Hippocampal formation (tissue), 2 donors: Measurements from ENCODE around the gene PARD6A.
A peak's percentile ranks its signal among the peaks of the same experiment; 100 is the strongest.

ENCODE experiments used
- DNase-seq, 2 donors: peaks; one replicate each; lab custom pipeline; 2025; lab: John Stamatoyannopoulos, UW

PARD6A gene, protein sequence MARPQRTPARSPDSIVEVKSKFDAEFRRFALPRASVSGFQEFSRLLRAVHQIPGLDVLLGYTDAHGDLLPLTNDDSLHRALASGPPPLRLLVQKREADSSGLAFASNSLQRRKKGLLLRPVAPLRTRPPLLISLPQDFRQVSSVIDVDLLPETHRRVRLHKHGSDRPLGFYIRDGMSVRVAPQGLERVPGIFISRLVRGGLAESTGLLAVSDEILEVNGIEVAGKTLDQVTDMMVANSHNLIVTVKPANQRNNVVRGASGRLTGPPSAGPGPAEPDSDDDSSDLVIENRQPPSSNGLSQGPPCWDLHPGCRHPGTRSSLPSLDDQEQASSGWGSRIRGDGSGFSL

DNA sequence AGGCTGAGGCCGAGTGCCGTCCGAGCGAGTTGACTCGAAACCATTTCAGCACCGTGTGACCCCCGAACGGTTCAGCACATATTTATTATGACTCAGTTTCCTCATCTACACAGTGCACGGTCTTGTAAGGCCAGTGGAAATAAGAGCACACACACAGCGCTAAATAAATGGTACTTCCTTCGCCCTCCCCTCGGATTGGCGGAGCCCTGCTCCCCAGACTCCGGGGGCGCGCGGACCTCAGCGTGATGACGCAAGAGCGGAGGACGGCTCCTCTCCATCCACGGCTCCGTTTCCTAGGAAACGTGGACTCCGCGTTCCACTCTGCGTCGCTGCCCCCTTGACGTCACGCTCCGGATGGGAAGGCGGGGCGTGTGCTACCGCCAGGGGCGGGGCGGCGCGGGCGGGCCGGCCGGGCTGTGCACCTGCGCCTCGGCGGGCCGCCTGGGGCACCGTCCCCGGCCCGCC, at the start of gene PARD6A:
PARD6A (plus strand) TSS at position 397 of the 465 bp plus-strand sequence. CDS start 79 bp downstream, outside the sequence.
- DNase-seq: peak; percentile 94 to 96

DNA sequence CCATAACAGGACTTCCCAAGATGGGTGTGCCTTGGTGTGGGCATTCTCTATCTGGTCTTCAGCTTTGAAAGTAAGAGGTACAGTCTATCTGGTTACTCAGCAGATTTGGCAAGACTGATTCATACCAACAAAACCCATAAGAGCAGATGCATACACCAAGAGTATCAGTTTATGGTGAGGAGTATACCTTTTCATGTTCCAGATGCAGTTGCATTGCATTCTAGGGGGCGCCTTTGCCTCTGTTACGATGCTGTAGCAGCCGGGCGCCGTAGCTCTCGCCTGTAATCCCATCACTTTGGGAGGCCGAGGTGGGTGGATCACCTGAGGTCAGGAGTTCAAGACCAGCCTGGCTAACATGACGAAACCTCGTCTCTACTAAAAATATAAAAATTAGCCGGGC, 47.0 kb upstream of the PARD6A start:
- no peak for DNase-seq

DNA sequence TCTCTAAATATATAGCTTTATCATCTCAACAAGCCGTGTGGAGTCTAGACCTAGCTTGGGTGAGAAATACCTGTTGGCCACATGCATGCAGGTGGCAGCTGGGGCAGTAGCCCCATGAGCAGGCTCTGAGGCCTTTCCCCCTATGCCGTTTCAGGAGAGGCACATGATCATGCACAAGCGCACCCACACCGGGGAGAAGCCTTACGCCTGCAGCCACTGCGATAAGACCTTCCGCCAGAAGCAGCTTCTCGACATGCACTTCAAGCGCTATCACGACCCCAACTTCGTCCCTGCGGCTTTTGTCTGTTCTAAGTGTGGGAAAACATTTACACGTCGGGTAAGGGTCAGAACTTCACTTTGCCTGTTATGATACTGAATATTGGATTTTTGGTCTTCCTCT, 32.5 kb upstream of the PARD6A start:
- DNase-seq: no peak

DNA sequence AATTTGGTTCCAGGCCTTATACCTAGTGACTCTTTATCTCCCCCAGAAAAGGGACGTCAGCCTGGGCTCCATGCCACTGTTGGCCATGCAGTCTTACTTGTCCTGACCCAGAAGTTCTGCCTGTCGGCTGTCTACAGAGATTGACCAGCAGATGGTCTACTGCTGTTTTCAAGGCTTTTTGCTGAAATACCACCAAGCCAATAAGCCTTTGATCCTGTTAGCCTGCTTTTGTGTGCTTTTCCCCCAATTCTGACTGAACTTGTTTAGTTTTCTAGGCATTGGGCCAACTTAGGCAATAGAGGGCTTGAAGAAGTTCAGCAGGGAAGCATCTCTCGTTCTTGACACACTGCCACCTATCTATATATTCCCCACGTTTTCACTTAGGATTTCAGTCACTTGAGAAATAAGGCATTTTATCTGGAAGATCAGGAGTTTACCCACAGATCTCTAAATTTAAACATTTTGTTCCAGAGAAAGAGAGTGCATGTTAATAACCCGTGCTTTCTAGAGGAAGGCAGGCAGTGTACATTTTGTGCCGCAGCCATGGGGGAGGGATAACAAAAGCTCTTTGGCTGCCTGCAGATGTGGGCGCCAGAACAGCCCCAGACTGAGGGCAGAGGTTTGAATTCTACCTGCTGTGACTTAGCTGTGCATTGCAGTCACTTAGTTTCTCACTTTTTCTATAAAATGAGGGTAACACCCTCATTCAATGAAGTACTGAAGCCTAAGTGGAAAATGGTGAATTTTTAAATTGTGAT, 28.2 kb upstream of the PARD6A start:
- peak in 1 of 2 donors; percentile 26 for DNase-seq

DNA sequence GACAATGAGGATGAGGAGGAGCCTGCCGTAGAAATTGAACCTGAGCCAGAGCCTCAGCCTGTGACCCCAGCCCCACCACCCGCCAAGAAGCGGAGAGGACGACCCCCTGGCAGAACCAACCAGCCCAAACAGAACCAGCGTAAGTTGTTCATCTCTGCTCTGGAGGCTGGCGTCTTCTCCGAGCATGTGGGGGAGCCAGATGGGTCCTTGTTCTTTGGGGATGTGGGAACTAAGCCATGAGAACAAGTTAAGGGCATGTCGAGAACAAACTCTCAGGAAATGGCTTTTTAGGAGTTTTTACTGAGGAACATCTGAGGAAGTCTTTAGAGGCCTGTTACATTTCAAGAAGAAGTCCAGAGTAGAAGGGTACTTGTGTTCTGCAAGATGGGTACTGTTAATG, 24.0 kb upstream of the PARD6A start:
- DNase-seq: peak in 1 of 2 donors; percentile 50

DNA sequence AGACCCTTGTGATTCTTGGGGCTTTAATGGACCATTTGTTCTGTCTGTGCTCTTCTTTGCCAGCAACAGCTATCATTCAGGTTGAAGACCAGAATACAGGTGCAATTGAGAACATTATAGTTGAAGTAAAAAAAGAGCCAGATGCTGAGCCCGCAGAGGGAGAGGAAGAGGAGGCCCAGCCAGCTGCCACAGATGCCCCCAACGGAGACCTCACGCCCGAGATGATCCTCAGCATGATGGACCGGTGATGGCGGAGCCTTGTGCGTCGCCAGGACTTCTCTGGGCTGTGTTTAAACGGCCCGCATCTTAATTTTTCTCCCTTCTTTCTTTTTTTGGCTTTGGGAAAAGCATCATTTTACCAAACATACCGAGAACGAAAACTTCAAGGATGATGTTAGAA, 23.1 kb upstream of the PARD6A start:
- DNase-seq: no peak

DNA sequence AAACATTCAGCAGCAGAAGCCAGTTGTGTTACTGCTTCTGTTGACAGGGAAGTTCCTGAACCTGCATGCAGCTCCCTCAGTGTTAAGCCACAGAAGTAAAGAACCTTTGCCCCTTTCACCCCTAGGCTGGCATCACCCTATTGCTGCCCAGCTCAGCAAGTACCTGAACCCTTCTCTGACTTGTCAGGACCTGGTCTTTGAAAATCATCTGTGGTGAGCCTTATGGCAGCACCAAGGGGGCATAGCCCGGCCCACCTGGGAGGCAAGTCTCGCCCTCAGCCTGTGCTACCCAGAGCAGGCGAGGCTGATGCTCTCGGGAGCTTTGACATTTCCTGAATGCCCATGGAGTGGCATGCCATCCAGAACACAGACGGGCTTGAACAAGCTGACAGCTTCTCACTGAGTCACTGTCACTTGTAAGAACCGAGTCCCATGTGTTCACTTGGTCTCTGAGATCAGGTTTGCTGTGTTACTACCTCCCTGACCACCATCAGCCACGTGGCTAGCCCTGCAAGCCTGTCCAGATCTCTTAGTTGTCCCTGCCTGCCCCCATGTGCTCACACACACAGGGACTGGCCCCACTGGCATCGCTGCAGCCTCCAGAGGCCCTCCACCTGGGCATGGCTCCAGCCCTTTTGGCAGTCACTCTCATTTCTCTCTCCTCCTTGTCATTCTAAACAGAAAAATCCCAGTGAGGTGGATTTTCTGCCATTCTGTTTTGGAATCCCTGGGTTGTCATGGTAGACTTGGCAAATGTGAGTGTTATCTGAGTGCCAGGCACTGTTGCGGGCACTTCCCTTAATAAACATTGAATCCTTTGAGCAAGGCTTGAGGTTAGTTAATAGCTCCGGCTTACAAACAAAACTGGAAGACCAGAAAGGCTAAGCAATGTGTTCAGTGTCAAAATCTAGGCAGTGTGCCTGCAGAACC, 18.7 kb upstream of the PARD6A start:
- peak; percentile 62 for DNase-seq

DNA sequence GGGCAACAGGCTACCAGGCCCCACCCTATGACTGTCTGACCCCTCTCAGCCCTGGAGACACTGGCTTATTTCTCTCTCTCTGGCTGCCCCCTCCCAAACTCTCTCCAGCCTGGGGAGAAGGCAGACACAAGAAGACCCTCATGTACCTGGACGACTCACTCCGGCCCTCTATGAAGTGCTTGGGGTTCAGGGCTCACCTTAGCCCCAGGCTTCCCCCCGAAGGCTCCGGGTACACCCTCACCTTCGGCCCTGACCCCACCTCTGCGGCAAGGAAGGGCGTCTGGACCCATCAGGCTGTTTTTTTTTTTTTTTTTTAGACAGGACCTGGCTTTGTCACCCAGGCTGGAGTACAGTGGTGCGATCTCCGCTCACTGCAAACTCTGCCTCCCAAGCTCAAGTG, 16.7 kb upstream of the PARD6A start:
- no peak for DNase-seq

DNA sequence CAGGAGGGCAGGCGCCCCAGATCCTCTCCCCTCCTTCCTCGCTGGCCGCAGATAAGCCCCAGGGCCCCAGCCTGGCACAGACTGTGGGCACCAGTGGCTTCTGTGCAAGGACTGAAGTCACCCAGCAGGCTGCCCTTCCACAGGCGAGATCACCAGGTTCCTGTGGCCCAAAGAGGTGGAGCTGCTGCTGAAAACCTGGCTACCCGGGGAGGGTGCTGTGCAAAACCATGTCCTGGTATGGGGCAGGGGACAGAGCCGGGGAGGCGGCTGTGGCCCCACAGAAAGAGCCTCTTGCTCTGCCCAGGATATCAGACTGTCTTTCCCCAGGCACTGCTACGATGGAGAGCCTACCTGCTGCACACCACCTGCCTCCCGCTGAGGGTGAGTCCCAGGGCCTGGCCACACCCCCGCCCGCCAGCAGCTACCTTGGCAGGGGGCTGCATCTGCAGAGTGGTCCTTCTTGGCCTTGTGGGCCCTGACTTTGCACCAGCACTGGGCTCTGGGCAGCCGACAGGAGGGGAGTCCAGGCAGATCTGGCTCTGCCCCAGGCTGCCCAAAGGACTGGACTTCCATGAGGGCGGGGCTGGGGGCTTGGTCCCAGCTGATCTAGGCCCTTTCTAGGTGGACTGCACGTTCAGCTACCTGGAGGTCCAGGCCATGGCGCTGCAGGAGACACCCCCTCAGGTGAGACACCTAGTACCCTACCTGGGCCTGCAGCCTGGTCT, 15.2 kb upstream of the PARD6A start:
- no peak for DNase-seq

DNA sequence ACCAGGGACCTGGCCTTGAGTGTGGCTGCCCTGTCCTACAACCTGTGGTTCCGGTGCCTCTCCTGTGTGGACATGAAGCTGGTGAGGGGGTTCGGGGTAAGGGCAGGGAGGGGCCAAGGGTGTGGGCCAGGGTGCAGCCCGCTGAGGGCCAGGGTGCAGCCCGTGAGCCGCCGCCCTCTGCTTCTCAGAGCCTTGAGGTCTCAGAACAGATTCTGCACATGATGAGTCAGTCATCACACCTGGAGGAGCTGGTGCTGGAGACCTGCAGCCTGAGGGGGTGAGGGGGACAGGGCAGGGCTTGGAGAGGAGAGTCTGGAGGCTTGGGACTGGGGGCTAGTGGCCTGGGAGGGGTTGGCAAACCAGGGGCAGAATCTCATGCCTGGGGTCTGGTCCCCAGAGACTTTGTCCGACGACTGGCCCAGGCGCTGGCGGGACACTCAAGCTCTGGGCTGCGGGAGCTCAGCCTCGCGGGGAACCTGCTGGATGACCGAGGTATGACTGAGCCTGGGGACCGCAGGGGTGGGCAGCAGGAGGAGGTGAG, 13.6 kb upstream of the PARD6A start:
- DNase-seq: no peak

DNA sequence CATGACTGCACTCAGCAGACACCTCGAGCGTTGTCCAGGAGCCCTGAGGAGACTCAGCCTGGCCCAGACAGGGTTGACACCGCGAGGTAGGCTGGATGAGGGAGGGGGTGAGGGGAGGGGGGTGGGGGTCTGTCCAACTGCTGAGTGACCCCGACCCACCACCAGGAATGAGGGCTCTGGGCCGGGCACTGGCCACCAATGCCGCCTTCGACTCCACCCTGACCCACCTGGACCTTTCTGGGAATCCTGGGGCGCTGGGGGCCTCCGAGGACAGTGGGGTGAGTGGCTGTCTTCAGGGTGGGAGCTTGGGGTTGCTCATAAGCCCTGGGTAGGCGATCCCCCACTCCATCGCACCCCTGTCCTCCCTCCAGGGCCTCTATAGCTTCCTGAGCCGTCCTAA, 13.1 kb upstream of the PARD6A start:
- DNase-seq: no peak

DNA sequence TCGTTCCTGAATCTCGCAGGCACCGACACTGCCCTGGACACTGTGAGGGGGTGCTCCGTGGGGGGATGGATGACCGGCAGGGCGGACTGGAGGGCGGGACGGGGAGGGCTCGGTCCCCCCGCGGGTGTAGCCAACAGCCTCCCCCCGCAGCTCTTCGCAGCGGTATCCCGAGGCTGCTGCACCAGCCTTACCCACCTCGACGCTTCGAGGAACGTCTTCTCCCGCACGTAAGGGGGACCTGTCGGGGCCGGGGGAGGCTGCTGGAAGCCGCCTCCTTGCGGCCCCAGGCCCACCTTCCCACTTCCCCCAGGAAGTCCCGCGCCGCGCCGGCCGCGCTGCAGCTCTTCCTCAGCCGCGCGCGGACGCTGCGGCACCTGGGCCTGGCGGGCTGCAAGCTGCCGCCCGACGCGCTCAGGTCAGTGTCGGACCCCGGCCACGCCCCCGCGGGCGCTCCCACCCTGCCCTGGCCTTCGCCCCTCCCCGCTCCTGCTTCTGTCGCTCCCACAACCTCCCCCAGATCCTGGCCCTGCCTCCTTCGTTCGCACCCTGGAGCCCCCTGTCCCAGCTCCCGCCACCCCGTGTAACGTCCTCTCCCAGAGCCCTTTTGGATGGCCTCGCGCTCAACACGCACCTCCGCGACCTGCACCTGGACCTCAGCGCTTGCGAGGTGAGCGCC, 12.5 kb upstream of the PARD6A start:
- DNase-seq: no peak

DNA sequence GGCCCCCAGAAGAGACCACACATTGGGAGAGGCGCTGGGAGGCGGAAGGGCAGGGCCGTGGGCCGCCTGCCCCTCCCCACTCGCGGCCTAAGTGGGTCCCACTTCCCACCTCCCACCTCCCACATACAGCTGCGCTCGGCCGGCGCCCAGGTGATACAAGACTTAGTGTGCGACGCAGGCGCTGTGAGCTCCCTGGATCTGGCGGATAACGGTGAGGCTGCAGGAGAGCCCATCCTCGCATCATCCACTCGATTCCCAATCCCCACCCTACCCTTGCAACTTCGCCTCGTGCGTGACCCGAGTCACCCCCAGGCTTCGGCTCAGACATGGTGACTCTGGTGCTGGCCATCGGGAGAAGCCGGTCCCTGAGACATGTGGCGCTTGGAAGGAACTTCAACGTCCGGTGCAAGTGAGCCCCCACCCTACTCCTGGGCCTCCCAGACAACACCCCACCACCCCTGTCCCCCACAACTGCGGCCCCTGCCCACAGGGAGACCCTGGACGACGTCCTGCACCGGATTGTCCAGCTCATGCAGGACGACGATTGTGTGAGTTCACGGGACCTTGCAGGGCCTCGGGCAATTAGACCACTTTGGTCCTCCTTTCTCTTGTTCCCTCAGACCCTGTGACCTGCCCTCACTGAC, 11.9 kb upstream of the PARD6A start:
- DNase-seq: no peak

DNA sequence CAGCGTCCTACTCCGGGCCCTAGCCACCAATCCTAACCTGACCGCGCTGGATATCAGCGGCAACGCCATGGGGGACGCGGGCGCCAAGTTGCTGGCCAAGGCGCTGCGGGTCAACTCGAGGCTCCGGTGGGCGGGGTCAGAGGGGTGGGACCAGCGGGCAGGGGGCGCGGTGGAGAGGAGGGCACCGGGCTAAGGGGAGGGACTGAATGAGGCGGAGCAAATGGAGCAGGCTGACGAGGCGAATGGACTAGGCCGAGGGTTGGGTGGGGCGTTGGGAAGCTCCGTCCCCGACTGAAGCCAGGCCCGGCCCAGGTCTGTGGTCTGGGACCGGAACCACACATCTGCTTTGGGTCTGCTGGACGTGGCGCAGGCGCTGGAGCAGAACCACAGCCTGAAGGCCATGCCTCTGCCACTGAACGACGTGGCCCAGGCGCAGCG, 11.2 kb upstream of the PARD6A start:
- DNase-seq: no peak

DNA sequence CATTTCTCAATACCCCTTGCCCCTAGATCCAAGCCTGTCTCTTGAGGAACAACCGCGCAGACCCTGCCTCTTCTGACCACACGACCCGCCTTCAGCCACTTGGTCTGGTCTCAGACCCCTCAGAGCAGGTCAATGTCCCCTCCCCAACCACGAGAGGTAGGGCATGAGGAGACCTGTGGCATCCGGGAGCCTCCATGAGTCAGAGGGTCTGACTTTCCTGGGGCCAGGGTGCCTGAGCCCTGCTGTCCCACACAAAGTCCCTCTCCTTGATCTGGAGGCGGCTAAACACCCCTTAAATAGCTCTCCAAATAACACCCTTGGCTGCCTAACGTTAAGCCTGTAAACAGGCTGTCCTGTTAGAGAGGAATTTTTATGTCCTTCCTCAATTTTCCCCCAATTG, 10.7 kb upstream of the PARD6A start:
- no peak for DNase-seq

DNA sequence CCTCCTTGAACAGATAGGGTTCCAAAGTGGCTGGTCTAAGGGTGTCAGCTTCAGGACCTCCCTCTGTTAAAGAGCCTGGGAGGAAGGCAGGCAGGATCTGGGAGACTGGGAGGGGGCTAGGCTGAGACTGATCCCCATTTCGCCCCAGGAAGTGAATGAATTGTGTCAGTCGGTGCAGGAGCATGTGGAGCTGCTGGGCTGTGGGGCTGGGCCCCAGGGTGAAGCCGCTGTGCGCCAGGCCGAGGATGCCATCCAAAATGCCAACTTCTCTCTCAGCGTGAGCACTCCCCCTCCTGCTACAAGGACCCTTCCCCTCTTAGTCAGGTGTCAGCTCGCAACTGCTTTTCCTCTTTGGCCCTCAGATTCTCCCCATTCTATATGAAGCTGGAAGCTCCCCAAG, 9.7 kb upstream of the PARD6A start:
- DNase-seq: no peak

DNA sequence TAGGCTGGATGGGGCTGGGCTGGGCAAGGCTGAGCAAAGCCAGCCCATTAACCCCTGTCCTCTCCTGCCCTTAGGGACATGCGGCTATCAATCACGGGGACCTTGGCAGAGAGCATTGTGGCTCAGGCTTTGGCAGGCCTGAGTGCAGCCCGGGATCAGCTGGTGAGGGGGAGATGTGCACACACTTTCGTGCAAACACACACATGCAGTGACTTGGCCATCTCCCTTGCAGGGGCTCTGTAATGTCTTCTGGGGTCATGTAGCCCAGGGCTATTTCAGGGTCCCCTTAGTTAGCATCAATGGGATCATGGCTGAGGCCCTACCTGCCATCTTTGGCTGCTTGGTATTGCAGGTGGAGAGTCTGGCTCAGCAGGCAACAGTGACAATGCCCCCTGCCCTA, 8.9 kb upstream of the PARD6A start:
- DNase-seq: no peak

DNA sequence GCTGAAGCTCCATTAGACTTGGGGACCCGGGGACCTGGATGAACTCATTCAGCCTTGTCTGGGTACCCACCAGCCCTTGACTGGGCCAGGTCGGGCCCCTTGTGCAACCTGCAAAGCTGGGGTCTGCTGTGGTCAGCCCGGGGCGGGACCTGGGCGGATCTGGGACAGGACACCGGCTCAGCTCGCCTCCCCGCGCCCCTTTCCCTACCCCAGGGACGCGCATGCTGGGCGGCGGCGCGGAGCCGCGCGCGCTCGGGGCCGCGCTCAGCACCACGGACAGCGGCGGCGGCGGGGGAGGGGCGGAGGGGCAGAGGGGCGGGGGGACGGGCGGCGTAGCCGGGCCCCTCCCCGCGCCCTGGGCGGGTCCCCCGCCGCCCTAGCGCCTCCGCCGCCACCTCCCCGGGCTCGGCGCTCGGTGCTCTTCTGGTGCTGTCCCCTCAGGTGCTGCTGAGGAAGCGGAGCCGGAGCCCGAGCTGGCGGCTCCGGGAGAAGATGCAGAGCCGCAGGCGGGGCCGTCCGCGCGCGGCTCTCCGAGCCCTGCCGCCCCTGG, 8.1 kb upstream of the PARD6A start:
- no peak for DNase-seq

DNA sequence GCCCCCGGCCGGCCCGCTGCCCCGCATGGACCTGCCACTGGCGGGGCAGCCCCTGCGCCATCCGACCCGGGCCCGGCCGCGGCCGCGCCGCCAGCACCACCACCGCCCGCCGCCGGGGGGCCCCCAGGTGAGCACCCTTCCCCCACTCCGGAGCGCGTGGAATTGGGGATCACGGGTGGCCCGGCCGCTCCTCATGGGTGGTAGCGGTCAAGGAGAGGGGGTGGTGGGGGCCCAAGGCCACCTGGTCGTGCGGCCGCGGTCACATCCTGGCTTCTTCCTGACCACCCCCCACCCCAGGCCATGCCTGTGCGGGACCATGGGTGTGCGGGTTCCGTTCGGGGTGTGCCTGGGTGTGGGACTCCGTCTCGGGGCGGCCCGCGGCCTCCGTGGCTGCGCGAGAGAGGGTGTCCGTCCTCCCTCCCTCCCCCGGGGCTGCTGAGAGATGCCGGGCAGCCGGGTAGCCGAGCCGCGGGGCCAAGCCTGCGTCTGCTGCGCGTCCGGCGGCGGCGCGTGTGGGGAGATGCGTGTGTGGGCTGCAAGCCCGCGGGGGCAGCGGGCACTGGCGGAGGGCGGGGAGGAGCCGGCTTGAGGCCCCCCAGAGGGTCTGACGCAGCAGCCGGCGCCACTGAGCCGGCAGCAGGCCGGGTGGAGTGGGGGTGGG, 7.5 kb upstream of the PARD6A start:
- no peak for DNase-seq
